HG03139 (cell line): ENCODE measurements around the gene ERN2.
A peak's percentile ranks its signal among the peaks of the same experiment; 100 is the strongest.

Experiments
- ATAC-seq: cut with Tn5 transposase; IDR thresholded peaks from one replicate; pipeline ENCODE4 v1.9.1; 2021; ENCODE audit not compliant: unreplicated experiment

Gene ERN2

DNA sequence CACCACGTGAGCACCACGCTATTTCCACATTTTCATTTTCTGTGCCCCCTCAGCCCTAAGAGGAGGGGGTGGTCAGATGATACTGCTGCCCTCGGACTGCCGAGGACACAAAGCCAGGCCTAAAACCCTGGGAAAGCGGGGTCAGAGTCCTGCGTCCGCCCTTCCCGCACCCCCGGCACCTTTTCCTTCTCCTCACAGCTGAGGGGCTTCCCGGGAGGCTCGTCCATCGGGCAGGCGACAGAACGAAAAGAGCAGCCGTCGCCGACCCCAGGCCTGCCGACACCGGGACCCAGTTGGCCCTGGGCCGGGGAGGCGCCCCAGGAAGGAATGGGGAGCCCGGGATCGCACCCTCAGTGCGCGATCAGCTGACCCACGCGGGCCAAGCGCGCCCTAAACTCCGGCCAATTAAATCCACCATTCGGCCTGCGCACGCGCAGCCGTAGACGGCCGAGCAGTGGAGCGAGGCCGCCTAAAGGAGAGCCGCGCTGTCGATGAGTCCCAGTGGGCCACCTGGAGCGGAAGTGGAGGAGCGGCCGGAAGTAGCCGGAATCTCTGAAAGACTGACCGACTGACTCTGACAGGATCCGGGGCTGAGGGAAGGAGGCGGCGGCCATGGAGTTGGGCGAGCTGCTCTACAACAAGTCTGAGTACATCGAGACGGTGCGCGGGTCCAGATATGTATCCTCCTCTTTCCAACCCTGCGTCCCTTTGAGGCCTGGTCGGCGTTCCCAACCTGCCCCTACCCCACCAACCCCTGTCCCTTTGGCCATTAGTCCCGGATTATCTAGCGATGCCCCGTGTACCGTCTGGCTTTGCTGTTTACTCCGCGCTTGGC is 71.9 kb downstream of the ERN2 start, which contains the start of the genes DCTN5 and PALB2:
Gene DCTN5, plus strand, starts transcription at position 536 of the 835 bp plus-strand sequence. Its CDS starts 77 bp downstream, at position 613.
Gene PALB2, minus strand, starts transcription at position 380 of the 835 bp plus-strand sequence. Its CDS starts 153 bp downstream, at position 227.
- ATAC-seq: peak; percentile 91

DNA sequence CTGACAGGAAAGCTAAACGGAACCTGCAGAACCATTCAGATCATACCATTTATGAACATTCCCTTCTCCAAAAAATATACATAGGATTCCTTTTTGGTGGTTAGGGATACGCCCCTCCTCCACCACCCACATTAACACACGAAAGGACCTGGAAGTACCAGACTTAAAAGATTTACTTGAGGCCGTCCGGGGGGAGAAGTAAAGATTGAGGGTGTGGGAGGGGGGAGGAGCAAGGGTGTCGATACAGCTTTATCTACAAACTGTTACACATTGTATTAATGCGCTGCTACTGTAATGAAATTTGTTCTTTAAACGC is 72.4 kb downstream of the ERN2 start:
- no peak for ATAC-seq
